ENCODE data around the gene ST3GAL3. TPM values are rescaled to one million over a fixed set of nuclear protein-coding genes. Genes with fewer than 3 reads are reported as not detected.

The ST3GAL3 gene
- total RNA-seq, 1 experiment from 2014 or later: 8.3 TPM

DNA sequence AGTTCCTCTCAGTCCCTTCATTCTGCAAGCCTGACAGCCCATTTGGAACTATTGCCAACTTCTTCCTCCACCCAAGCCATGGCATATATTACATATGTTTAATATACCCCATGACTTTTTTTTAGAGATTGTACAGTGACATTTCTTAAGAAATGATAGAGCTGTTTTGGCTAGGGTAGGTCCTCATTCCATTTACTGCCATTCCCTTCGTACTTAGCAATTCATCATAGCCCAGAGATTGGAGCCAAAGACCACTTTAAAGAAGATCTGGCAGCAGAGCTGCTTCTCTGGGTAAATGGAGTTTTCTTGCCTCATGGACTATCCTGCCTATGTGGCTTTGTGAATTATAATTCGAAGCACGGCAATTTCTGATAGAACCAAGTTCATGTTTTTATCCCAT lies 93.4 kb downstream of the ST3GAL3 start:
- no peaks in the 10 kb centered on the region for H3K9me3 ChIP-seq (ENCODE audit: control insufficient read depth, low read depth, low read length)
- H4K91ac ChIP-seq (ENCODE audit: insufficient read length, low read depth, low read length): no peak overlapping the region
- H2AK5ac ChIP-seq (ENCODE audit: insufficient read length, low read length): no peak overlapping the region
- H4K8ac ChIP-seq (replicated peaks; ENCODE audit: insufficient read length, low read depth, low read length): no peak overlapping the region
- no peak overlapping the region for H2BK5ac ChIP-seq (ENCODE audit: insufficient read length, low read length)
- H3K9me3 Mint-ChIP-seq: no peaks in the 10 kb centered on the region
- no peak overlapping the region for H2BK120ac ChIP-seq (ENCODE audit: low read depth, low read length, poor library complexity, severe bottlenecking)
- no peaks in the 10 kb centered on the region for H4K20me1 ChIP-seq (ENCODE audit: control insufficient read depth, insufficient read depth, insufficient read length)
- H3K4me1 Mint-ChIP-seq: no peaks in the 10 kb centered on the region; a peak in 1 of 4 replicates
- TF ChIP-seq, protein P1, sequence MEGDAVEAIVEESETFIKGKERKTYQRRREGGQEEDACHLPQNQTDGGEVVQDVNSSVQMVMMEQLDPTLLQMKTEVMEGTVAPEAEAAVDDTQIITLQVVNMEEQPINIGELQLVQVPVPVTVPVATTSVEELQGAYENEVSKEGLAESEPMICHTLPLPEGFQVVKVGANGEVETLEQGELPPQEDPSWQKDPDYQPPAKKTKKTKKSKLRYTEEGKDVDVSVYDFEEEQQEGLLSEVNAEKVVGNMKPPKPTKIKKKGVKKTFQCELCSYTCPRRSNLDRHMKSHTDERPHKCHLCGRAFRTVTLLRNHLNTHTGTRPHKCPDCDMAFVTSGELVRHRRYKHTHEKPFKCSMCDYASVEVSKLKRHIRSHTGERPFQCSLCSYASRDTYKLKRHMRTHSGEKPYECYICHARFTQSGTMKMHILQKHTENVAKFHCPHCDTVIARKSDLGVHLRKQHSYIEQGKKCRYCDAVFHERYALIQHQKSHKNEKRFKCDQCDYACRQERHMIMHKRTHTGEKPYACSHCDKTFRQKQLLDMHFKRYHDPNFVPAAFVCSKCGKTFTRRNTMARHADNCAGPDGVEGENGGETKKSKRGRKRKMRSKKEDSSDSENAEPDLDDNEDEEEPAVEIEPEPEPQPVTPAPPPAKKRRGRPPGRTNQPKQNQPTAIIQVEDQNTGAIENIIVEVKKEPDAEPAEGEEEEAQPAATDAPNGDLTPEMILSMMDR (conservative IDR thresholded peaks at IDR 0.05): no peak
- DNase-seq: no peak
- H2BK12ac ChIP-seq (ENCODE audit: insufficient read length, low read depth, low read length): no peak overlapping the region
- H3K9ac ChIP-seq (ENCODE audit: extremely low read depth, insufficient read length, low read length): no peak overlapping the region
- H3K18ac ChIP-seq (ENCODE audit: insufficient read length, low read depth, low read length): no peak overlapping the region
- H3K4ac ChIP-seq (ENCODE audit: low read depth, low read length): no peak overlapping the region
- H2BK15ac ChIP-seq (ENCODE audit: low read depth, low read length): no peak overlapping the region
- no peak overlapping the region for H3K14ac ChIP-seq (ENCODE audit: insufficient read depth, low read length)
- no peak overlapping the region for H4K5ac ChIP-seq (ENCODE audit: insufficient read length, low read depth, low read length)
- H3K56ac ChIP-seq (ENCODE audit: insufficient read length, low read depth, low read length): no peak overlapping the region
- no peak overlapping the region for H3K23ac ChIP-seq (ENCODE audit: insufficient read length, low read depth, low read length)
- H3K4me2 ChIP-seq (ENCODE audit: insufficient read depth, insufficient read length, low read length): no peak overlapping the region
- no peak overlapping the region for H3T11ph ChIP-seq (ENCODE audit: low read length)
- H3K27ac Mint-ChIP-seq: no peak overlapping the region
- H3K23me2 ChIP-seq (ENCODE audit: insufficient read length, low read depth, low read length, poor library complexity, severe bottlenecking): no peaks in the 10 kb centered on the region
- no peak overlapping the region for H3K27ac ChIP-seq (ENCODE audit: insufficient read length, low read depth, low read length)
- H3K4me3 Mint-ChIP-seq: no peak overlapping the region
- peaks cover 2% of the 10 kb centered on the region; the same call in 1 of the 2 replicates for H3K4me1 ChIP-seq (ENCODE audit: insufficient read depth, low read length)
- H3K36me3 Mint-ChIP-seq (ENCODE audit: insufficient read depth in 1 of 3, low read depth in 3 of 3): peaks cover 2 to 6% (median 3%) of the 10 kb centered on the region in 3 experiments; a peak in 3 of 7 replicates
- H3K79me1 ChIP-seq (ENCODE audit: insufficient read depth, low read depth, low read length, poor library complexity, severe bottlenecking): no peaks in the 10 kb centered on the region
- no peak overlapping the region for H2BK20ac ChIP-seq (ENCODE audit: low read depth, low read length, poor library complexity, severe bottlenecking)
- no peaks in the 10 kb centered on the region for H3K27me3 Mint-ChIP-seq (ENCODE audit: low read depth)
- H2AFZ ChIP-seq (ENCODE audit: low read length): no peak overlapping the region
- no peaks in the 10 kb centered on the region for H3K79me2 ChIP-seq (ENCODE audit: insufficient read depth, low read length)
- WGBS (ENCODE audit: extremely low coverage, insufficient read length, low lambda C conversion rate): no CpG with 5 or more reads among the region's 3 CpGs
- H3K27me3 ChIP-seq (ENCODE audit: insufficient read depth, low read length): no peaks in the 10 kb centered on the region
